Measurements from ENCODE around the gene TGFB1. TPM values are rescaled to one million over a fixed set of nuclear protein-coding genes. Genes with fewer than 3 reads are reported as not detected.

The TGFB1 gene
- total RNA-seq, 2 experiments from 2014 or later, result 108 to 110 TPM

DNA sequence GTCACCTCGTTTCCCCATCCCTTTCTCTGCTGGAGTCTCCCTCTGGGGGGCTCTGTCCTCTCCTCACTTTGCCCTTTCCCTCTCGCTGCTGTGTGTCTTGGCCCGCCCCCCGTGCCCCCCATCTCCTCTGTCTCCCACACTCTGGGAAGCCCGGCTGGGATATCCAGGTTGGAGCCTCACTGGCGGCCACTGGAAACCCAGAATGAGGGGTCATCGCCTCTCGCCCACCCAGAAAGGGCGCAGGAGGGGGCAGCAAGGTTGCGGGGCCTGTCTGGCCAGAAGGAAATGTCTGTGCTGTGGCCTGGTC is 28.1 kb downstream of the TGFB1 start:
- ChIA-PET POLR2A (no interaction called here), CTCF (interaction anchor here (3.6 kb wide), 1 partner anchor 27 kb away, joined by 24 read pairs; the partner anchor contains the start of gene TGFB1)
- Mint-ChIP-seq H3K9me3 (no peaks in the 10 kb centered on the region), H3K27ac (peak overlapping the region; percentile 54), H3K4me3 (no peak overlapping the region), H3K4me1 (ENCODE audit: low read depth) (peaks cover 43% of the 10 kb centered on the region), H3K27me3 (no peaks in the 10 kb centered on the region), H3K36me3 (peaks cover 32% of the 10 kb centered on the region)
- intact Hi-C loops (cut with micrococcal nuclease), result no loop called here
- DNase-seq, result no peak

DNA sequence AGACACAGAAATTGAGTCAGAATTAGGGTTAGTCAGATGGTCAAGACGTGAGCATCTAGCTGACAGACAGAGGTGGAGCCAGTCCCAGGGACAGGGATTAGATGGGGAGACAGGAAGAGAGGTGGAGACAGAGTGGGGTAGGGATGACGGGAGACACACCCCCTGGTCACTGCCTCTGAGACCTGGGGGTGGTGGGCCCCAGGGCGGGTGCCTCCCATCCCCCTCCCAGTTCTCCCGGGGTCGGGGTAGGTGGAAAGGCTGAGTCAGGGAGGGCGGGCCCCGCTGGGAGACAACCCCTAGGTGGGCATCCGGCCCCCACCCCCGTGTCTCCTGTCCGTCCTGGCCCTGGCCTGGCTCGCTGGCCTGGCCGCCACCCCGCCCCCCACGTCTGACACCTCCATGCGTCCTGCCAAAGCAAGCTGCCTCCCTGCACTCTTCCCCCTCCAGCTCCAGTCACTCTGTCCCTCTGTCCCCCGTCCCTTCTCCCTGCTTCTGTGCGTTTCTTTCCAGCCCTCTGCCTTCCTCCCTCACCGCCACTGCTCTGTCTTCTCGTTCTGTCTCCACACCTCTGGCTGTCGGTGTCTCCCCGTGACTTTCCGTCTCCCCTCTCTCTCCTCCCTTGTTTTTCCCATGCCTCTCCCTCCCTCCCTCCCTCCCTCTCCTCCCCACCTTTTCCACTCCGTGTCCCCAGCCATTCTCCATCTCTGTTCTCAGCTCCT is 28.6 kb downstream of the TGFB1 start:
- peak overlapping the region; percentile 73 for H3K27ac Mint-ChIP-seq
- peaks cover 31% of the 10 kb centered on the region for H3K36me3 Mint-ChIP-seq
- POLR2A ChIA-PET, result interaction anchor here (0.9 to 1.5 kb wide), 2 partner anchors 15 to 16 kb away, joined by 3 read pairs; partner anchors contain the start of gene CCDC97
- no peak for DNase-seq
- intact Hi-C loops (cut with micrococcal nuclease), result no loop called here
- H3K4me1 Mint-ChIP-seq (ENCODE audit: low read depth), result peaks cover 40% of the 10 kb centered on the region
- CTCF ChIA-PET, result no interaction called here
- no peak overlapping the region for H3K4me3 Mint-ChIP-seq
- H3K9me3 Mint-ChIP-seq, result no peaks in the 10 kb centered on the region
- no peaks in the 10 kb centered on the region for H3K27me3 Mint-ChIP-seq

DNA sequence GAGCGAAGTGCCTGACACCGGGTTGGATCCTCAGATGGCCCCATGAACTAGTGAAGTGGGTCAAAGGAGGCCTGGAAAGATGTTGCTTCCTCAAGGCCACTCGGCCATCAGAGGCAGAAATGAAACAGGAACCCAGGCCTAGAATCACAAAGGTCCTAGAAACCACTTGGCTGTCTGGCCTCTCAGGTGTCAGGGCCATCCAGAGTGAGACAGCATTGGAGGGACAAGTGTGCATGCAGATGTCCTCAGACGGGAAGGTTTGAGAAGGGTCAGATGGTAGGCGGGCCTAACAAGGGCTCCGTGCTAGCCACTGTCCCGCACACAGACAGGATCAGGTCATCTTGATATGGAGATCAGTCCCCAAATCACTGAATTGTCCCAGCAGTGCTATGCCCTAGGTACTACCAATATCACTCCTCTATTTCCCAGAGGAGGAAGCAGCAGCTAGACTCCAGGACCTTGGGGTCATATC is 29.5 kb downstream of the TGFB1 start:
- peaks cover 40% of the 10 kb centered on the region for H3K4me1 Mint-ChIP-seq (ENCODE audit: low read depth)
- H3K4me3 Mint-ChIP-seq, result no peak overlapping the region
- H3K27me3 Mint-ChIP-seq, result no peaks in the 10 kb centered on the region
- DNase-seq, result no peak
- ChIA-PET CTCF (no interaction called here), POLR2A (interaction anchor here (0.9 to 1.5 kb wide), 2 partner anchors 14 to 15 kb away, joined by 3 read pairs; partner anchors contain the start of gene CCDC97)
- H3K27ac Mint-ChIP-seq, result peak overlapping the region; percentile 73
- no peaks in the 10 kb centered on the region for H3K9me3 Mint-ChIP-seq
- peaks cover 35% of the 10 kb centered on the region for H3K36me3 Mint-ChIP-seq
- intact Hi-C loops (cut with micrococcal nuclease), result no loop called here

DNA sequence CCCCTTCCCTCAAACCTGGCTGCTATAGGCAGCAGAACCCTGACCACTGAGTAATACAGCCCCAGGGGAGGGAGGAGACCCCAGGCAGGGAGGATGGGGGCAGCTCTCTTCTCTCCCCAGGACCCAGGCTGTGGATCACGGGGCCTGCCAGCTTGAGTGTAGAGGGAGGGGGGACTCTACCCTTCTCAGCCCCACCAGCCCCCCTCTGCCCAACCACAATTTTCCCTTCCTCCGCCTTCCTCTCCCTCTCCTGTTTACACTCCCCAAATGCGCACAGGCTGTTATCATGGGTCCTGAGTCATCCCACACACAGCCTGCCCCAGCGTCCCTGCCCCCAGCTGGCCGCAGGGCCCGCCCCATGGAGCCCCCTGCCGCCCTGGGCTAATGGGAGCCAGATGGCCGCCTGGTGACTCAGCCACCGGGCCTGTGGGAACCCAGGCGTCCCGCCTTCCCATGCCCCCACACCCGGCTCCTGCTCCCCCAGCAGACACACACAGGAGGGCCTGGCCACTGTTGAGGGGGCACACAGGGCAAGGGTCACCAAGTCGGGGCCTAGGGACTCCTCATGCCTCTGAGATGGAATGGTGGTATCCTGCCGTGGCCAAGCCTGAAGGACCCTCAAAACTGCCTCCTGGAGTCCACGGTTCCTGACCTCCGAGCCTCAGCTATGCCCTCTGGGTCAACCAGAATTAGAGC is 30.1 kb downstream of the TGFB1 start:
- H3K27ac Mint-ChIP-seq, result peak overlapping the region; percentile 51
- no peaks in the 10 kb centered on the region for H3K27me3 Mint-ChIP-seq
- H3K4me3 Mint-ChIP-seq, result no peak overlapping the region
- DNase-seq, result no peak
- H3K9me3 Mint-ChIP-seq, result no peaks in the 10 kb centered on the region
- ChIA-PET POLR2A (interaction anchor here (1.5 kb wide), 1 partner anchor 13 kb away, joined by 3 read pairs; the partner anchor contains the start of gene CCDC97), CTCF (no interaction called here)
- H3K36me3 Mint-ChIP-seq, result peaks cover 29% of the 10 kb centered on the region
- intact Hi-C loops (cut with micrococcal nuclease), result no loop called here
- H3K4me1 Mint-ChIP-seq (ENCODE audit: low read depth), result peaks cover 33% of the 10 kb centered on the region

DNA sequence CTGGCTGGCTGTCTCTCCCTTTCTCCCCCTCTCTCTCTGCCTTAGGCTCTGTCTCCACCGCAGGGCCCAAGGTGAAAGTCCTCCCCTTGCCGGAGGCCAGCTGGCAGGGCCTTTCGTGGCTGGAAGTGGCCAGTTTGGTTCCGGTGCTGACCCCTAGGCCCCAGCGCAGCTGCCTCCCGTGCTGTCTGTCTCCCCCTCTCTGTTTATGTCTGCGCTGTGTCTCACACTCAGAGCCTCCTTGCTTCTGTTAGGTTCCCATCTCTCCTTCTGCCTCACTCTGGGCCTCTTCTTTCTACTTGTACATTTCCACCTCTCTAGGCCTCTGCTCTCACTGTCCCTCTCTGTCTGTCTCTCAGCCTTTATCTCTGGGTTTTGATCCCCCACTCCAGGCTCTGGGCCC is 30.7 kb downstream of the TGFB1 start:
- Mint-ChIP-seq H3K27ac (peak overlapping the region; percentile 42), H3K9me3 (no peaks in the 10 kb centered on the region), H3K4me3 (no peak overlapping the region), H3K4me1 (ENCODE audit: low read depth) (peaks cover 28% of the 10 kb centered on the region), H3K36me3 (peaks cover 23% of the 10 kb centered on the region), H3K27me3 (no peaks in the 10 kb centered on the region)
- no peak for DNase-seq
- ChIA-PET CTCF (interaction anchor here (1.5 kb wide), 1 partner anchor 29 kb away, joined by 10 read pairs; no protein-coding TSS in a partner anchor), POLR2A (no interaction called here)
- intact Hi-C loops (cut with micrococcal nuclease), result no loop called here

DNA sequence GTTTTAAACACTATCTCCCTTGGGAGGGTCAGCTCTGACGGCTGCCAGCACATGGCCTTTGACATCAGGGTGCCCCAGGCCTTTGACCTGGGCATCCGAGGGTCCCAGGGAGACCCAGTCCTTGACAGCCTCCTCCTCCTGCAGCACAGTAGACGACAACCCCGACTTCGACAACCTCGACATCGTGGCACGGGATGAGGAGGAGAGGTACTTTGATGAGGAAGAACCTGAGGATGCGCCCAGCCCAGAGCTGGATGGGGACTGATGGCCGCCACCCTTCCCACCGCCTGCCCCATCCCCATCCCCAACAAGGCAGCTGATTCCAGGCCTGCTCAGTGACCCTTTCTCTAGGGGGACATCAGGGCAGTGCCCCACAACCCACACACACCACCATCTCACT is 31.3 kb downstream of the TGFB1 start:
- Mint-ChIP-seq H3K4me1 (ENCODE audit: low read depth) (peaks cover 24% of the 10 kb centered on the region), H3K27me3 (no peaks in the 10 kb centered on the region), H3K27ac (peak overlapping the region; percentile 42), H3K36me3 (peaks cover 23% of the 10 kb centered on the region), H3K4me3 (no peak overlapping the region), H3K9me3 (no peaks in the 10 kb centered on the region)
- intact Hi-C loops (cut with micrococcal nuclease), result no loop called here
- no peak for DNase-seq
- POLR2A ChIA-PET, result interaction anchor here (0.5 kb wide), 1 partner anchor 43 kb away, joined by 3 read pairs; no protein-coding TSS in a partner anchor
- CTCF ChIA-PET, result interaction anchor here (1.2 to 1.5 kb wide), 2 partner anchors 30 to 42 kb away, joined by 3 to 10 read pairs; partner anchors contain the start of gene B9D2

DNA sequence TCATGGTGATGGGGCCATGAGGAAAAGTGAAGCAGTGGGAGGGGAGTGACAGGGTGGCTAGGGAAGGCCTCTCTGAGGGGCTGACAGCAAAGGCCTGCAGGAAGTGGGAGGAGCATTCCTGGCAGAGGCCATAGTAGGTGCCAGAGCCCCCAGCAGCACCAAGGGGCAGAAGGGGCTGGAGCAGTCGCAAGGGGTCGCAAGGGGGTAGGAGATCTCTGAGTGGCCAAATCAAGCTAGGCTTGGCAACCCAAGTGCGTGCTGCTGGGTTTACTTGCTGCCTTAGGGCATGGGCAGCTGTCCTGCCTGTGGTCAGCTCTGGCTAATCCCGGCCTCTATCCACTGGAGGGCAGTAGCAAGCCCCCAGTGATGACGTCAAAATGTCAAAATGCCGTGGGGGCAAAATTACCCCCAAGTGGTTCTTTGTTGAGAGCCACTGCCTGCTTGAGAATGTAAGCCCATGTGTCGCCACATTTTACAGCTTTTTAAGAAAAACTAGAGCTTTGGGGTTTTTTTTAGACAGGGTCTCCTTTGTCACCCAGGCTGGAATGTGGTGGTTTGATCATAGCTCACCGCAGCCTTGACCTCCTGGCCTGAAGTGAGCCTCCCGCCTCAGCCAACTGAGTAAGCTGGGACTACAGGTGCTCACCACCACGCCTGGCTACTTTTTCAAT is 32.0 kb downstream of the TGFB1 start:
- ChIA-PET POLR2A (interaction anchor here (0.5 kb wide), 1 partner anchor 44 kb away, joined by 3 read pairs; no protein-coding TSS in a partner anchor), CTCF (interaction anchor here (1.2 to 1.5 kb wide), 2 partner anchors 30 to 42 kb away, joined by 3 to 10 read pairs; partner anchors contain the start of gene B9D2)
- peaks cover 27% of the 10 kb centered on the region for H3K36me3 Mint-ChIP-seq
- no peak overlapping the region for H3K4me3 Mint-ChIP-seq
- intact Hi-C loops (cut with micrococcal nuclease), result no loop called here
- H3K27me3 Mint-ChIP-seq, result no peaks in the 10 kb centered on the region
- DNase-seq, result no peak
- H3K9me3 Mint-ChIP-seq, result no peaks in the 10 kb centered on the region
- peaks cover 23% of the 10 kb centered on the region for H3K4me1 Mint-ChIP-seq (ENCODE audit: low read depth)
- peak overlapping the region; percentile 47 for H3K27ac Mint-ChIP-seq

DNA sequence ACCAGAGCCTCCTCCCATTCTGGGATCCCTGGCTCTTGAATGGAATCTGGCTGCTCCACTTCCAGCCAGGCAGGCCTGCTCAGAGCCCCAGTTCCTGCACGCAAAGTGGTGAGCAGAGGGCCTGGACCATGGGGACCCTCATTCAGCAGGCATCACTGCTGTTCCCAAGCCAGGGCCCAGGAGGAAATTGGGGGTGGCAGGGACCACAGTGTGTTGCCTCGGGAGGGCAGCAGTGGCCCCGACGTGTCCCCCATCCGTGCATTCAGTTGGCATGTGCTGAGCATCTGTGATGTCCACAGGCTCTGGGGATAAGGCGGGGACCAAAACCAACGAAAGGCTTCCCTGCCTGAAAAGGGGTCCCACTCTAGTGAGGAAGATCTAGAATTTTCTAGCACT is 32.5 kb downstream of the TGFB1 start:
- ChIA-PET CTCF (interaction anchor here (1.2 kb wide), 1 partner anchor 43 kb away, joined by 3 read pairs; the partner anchor contains the start of gene B9D2), POLR2A (no interaction called here)
- no peaks in the 10 kb centered on the region for H3K27me3 Mint-ChIP-seq
- peaks cover 30% of the 10 kb centered on the region for H3K36me3 Mint-ChIP-seq
- intact Hi-C loops (cut with micrococcal nuclease), result no loop called here
- no peak overlapping the region for H3K4me3 Mint-ChIP-seq
- H3K4me1 Mint-ChIP-seq (ENCODE audit: low read depth), result peaks cover 18% of the 10 kb centered on the region
- DNase-seq, result no peak
- no peaks in the 10 kb centered on the region for H3K9me3 Mint-ChIP-seq
- peak overlapping the region; percentile 47 for H3K27ac Mint-ChIP-seq

DNA sequence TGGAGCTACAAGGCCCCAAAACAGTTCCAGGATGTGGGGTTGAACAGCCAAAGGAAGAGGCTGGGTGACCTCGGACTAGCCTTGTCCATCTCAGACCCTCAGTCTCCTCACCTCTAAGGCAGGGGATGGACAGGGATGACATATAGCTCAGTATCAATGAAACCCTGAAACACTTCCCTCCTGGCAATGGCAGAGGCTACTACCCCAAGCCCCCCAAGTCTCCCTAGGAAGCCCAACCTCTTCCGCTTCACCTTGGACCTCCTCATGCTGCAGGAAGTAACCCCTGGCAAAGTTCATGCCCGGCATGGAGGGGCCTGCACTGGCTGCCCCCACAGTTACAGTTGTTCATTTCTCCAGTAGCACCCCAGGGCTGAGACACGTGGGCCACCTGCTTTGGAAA is 33.2 kb downstream of the TGFB1 start:
- ChIA-PET POLR2A (no interaction called here), CTCF (interaction anchor here (1.9 kb wide), 1 partner anchor 12 kb away, joined by 4 read pairs; no protein-coding TSS in a partner anchor)
- Mint-ChIP-seq H3K27me3 (no peaks in the 10 kb centered on the region), H3K36me3 (peaks cover 32% of the 10 kb centered on the region), H3K4me3 (no peak overlapping the region), H3K4me1 (ENCODE audit: low read depth) (peaks cover 18% of the 10 kb centered on the region), H3K9me3 (no peaks in the 10 kb centered on the region), H3K27ac (peak overlapping the region; percentile 46)
- DNase-seq, result no peak
- intact Hi-C loops (cut with micrococcal nuclease), result no loop called here

DNA sequence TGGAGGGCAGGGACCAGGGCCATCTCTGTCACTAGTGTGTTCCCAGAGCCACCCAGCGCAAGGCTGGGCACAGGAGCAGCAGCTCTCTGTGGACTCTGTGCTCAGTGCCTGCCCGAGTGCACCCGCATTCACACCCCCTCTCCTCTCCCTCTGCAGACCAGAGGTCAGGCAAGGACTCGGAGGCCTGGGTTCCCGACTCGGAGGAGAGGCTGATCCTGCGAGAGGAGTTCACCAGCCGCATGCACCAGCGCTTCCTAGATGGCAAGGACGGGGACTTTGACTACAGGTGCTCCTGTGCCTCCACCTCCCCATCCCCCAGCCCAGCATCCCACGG is 33.6 kb downstream of the TGFB1 start:
- peaks cover 32% of the 10 kb centered on the region for H3K36me3 Mint-ChIP-seq
- peak overlapping the region; percentile 21 for H3K27ac Mint-ChIP-seq
- CTCF ChIA-PET, result interaction anchor here (1.9 kb wide), 1 partner anchor 11 kb away, joined by 4 read pairs; no protein-coding TSS in a partner anchor
- intact Hi-C loops (cut with micrococcal nuclease), result no loop called here
- POLR2A ChIA-PET, result no interaction called here
- H3K4me3 Mint-ChIP-seq, result no peak overlapping the region
- H3K4me1 Mint-ChIP-seq (ENCODE audit: low read depth), result peaks cover 14% of the 10 kb centered on the region
- no peak for DNase-seq
- no peaks in the 10 kb centered on the region for H3K27me3 Mint-ChIP-seq
- no peaks in the 10 kb centered on the region for H3K9me3 Mint-ChIP-seq

DNA sequence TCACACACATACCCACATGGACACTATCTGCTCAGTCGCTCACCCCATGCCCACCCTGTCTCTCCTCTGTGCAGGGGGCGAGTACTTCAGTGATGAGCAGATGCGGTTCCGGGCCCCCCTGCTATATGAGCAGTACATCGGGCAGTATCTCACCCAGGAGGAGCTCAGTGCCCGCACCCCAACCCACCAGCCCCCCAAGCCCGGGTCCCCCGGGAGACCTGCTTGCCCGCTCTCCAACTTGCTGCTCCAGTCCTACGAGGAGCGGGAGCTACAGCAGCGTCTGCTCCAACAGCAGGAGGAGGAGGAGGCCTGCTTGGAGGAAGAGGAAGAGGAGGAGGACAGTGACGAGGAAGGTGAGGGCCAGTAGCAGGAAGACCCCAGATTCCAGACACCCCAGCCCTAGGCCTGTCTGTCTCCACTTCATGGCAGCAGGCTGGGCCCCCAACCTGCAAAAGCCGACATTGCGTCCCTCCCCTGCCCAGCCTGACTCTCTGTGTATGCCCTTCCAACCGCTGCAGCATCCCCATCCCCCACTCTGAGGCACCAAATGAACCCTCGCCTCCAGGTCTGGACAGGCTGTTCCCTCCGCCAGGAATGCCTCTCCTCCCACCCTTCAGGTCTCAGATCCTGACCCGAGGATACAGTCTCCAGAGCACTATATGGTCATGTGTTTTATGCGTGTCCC is 34.1 kb downstream of the TGFB1 start:
- no peak overlapping the region for H3K4me3 Mint-ChIP-seq
- H3K27ac Mint-ChIP-seq, result peak overlapping the region; percentile 21
- CTCF ChIA-PET, result interaction anchor here (1.9 kb wide), 1 partner anchor 11 kb away, joined by 4 read pairs; no protein-coding TSS in a partner anchor
- H3K4me1 Mint-ChIP-seq (ENCODE audit: low read depth), result peaks cover 10% of the 10 kb centered on the region
- DNase-seq, result no peak
- no peaks in the 10 kb centered on the region for H3K9me3 Mint-ChIP-seq
- intact Hi-C loops (cut with micrococcal nuclease), result no loop called here
- H3K27me3 Mint-ChIP-seq, result no peaks in the 10 kb centered on the region
- H3K36me3 Mint-ChIP-seq, result peaks cover 31% of the 10 kb centered on the region
- POLR2A ChIA-PET, result interaction anchor here (0.6 kb wide), 1 partner anchor 34 kb away, joined by 3 read pairs; no protein-coding TSS in a partner anchor

Measured in activated CD4-positive, alpha-beta memory T cell treated with anti-CD3 and anti-CD28 coated beads for 36 hours (primary cell).